Posterior vena cava (tissue), 2 donors: Measurements from ENCODE around the gene CPD. TPM values are rescaled to one million over a fixed set of nuclear protein-coding genes. Genes with fewer than 3 reads are reported as not detected.
"Not testable (repeated sequence)": the region's sequence is repeated elsewhere in the genome, so short reads cannot be mapped to it uniquely, and the experiment has no call there.

Experiments
- DNase-seq: peaks from one replicate; pipeline ENCODE4 v3.0.0-alpha.2; 2020; ENCODE audit warnings: low spot score
- intact Hi-C, 2 donors: fragments of 100-400 bp; cut with DNase I; formaldehyde crosslinking; loops; one replicate each; pipeline versions ENCODE4 v1.14.1 to v1.14.2; 2022 to 2023
- total RNA-seq, 2 donors: library from RNA; stranded (reverse); fragmentation: NEBNext Ultra II Directional; extraction: Animal tissue kit (Norgen Biotek cat#: 25700); gene quantifications; one replicate each; pipeline ENCODE4 v1.2.1, GENCODE V29; 2021
- donor health status: DM: yes; HTN: yes; CAD: no.
- donor health status: DM: yes; HTN: yes; CAD: no.

The CPD gene
- total RNA-seq, 2 donors from 2014 or later: 39.8 to 40.4 TPM

- intact Hi-C loops: no loop called here
Measured at GRCh38 chr17:30414486-30414885, 35.8 kb downstream of the CPD start.

DNA sequence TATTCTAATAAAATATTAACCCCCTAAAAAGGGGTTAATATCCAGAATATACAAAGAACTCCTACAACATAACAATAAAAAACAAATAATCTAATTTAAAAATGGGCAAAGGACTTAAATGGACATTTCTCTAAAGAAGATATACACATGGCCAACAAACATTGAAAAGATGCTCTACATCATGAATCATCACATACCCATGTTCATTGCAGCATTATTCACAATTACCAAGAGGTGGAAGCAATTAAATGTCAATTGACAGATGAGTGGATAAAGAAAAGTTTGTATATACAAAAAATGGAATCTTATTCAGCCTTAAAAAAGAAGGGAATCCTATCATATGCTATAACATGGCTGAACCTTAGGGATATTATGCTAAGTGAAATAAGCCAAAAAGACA, 36.8 kb downstream of the CPD start:
- intact Hi-C loops: no loop called here

More at GRCh38 chr17:30414486-30414885, 35.8 kb downstream of the CPD start:
- no peak for DNase-seq

DNA sequence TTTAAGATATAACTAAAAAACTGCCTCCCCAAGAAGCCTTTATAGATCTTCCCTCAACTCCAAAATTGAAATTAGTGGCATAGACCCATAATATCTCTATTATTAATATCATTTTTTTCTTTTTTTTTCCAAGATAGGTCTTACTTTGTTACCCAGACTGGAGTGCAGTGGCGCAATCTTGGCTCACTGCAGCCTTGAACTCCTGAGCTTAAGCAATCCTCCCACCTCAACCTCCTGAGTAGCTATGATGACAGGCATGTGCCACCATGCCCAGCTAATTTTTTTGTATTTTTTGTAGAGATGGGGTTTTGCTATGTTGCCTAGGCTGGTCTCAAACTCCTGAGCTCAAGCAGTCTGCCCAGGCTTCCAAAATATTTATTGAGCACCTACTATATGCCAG, 39.3 kb downstream of the CPD start:
- intact Hi-C loops: not testable (repeated sequence)

More for the DNA sequence above, 36.8 kb downstream of the CPD start:
- no peak for DNase-seq

GRCh38 chr17:30421592-30421991, 42.9 kb downstream of the CPD start:
- DNase-seq: no peak
- intact Hi-C loops: no loop called here

More for the DNA sequence above, 39.3 kb downstream of the CPD start:
- not testable (repeated sequence) for DNase-seq

DNA sequence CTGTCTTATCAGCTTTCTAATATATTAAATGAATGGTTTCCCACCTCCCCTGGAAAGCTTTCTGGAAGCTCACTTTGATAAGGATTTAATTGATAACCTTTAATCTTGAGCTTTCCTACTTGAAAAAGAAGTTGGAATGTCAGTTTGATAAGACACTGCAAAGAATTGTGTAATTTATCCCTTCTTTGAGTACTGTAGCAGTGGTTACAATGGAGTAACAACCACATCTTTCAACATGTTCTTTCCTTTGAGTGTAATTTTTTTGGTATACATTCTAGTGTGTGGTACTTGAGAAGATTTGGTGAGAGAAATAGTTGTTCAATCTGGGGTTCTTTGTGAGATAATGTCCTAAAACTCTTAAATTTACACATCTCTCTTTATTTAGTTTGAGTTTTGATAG, 43.4 kb downstream of the CPD start:
- no peak for DNase-seq
- intact Hi-C loops: no loop called here

GRCh38 chr17:30424471-30424870, 45.7 kb downstream of the CPD start:
- intact Hi-C loops: no loop called here
- no peak for DNase-seq

GRCh38 chr17:30426292-30426691, 47.6 kb downstream of the CPD start:
- intact Hi-C loops: no loop called here
- no peak for DNase-seq

- intact Hi-C loops: no loop called here
Measured at GRCh38 chr17:30427611-30428010, 48.9 kb downstream of the CPD start.

DNA sequence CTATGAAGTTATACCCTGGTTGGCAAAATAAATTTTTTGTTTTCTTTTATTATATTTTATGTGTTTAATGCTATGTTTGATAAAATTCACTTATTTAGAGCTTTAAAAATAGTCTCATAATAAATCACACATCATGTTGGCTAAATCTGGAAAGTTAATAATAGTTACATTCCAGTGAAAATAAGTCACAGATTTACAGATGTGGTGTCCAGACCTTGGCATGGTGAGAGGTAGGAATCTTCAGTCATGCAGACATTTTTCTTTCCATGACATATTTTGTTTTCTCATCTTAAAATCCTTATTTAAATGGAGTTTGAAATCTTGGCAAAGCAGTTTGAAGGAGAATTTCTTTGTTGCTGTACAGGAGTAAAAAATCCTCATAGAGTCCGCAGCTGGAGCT, 50.4 kb downstream of the CPD start:
- intact Hi-C loops: no loop called here

More at GRCh38 chr17:30427611-30428010, 48.9 kb downstream of the CPD start:
- DNase-seq: no peak

DNA sequence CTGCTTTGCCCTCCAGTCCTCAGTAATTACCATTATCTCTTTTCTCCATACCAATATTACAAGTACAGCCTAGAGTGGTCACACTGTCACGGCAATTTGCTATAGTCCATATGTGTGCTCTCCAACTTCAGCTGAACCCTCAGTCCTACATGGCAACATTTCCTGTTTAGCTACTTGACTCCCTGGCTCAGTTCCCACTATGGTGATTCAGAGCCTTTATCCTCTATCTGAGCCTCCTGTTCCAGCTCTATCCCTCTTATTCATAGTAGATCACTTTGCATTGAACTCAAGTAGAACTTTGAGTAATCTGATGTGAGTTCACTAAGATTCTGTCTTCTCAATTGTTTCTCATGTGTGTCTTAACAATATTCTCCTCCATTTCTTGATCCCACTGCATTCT, 54.8 kb downstream of the CPD start:
- DNase-seq: no peak
- intact Hi-C loops: no loop called here

More for the DNA sequence above, 50.4 kb downstream of the CPD start:
- DNase-seq: no peak

DNA sequence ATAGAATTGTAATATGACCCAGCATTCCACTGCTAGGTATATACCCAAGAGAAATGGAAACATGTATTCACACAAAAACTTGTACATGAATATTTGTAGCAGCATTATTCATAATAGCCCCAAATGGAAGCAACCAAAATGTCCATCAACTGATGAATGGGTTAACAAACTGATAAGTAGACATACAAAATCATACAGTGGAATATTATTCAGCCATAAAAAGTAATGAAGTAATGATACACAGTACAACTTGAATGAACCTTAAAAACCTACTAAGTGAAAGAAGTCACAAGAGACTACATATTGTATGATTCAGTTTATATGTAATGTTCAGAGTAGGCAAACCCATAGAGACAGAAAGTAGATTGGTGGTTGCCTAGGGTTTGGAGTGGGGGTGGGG, 58.0 kb downstream of the CPD start:
- DNase-seq: no peak
- intact Hi-C loops: no loop called here

DNA sequence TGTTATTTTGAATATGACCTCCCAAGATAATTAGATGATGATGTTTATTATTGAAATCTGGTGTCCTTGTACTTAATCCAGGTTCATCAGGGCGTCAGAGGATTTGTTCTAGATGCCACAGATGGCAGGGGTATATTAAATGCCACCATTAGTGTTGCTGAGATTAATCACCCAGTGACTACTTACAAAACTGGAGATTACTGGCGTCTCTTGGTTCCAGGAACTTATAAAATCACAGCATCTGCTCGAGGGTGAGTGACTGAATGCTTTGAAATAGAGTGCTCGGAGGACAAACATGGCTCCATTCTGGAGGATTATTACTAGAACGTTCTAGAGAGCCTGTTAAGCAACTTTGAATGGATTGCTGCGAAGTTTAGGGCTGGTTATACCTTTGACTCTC, 65.0 kb downstream of the CPD start:
- intact Hi-C loops: no loop called here
- DNase-seq: no peak

DNA sequence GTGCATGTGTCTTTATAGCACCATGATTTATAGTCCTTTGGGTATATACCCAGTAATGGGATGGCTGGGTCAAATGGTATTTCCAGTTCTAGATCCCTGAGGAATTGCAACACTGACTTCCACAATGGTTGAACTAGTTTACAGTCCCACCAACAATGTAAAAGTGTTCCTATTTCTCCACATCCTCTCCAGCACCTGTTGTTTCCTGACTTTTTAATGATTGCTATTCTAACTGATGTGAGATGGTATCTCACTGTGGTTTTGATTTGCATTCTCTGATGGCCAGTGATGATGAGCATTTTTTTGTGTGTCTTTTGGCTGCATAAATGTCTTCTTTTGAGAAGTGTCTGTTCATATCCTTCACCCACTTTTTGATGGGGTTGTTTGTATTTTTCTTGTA, 67.9 kb downstream of the CPD start:
- DNase-seq, intact Hi-C loops: not testable (repeated sequence)

DNA sequence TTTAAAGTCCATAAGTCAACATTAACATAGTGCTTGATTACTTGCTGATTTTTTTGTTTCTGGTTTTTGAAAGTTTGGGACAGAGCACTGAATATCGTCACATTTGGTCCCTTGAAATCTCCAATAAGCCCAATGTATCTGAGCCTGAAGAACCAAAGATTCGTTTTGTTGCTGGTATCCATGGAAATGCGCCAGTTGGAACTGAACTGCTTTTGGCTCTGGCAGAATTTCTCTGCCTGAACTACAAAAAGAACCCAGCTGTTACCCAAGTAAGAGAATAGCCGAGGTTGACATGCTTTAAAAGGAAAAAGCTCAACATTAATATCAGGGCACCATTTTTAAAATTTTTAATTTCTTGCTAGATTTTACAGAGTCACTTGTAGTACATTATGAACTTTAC, 70.8 kb downstream of the CPD start:
- intact Hi-C loops: no loop called here
- no peak for DNase-seq

GRCh38 chr17:30450125-30451027, 71.6 kb downstream of the CPD start:
- intact Hi-C loops: no loop called here
- DNase-seq: no peak

DNA sequence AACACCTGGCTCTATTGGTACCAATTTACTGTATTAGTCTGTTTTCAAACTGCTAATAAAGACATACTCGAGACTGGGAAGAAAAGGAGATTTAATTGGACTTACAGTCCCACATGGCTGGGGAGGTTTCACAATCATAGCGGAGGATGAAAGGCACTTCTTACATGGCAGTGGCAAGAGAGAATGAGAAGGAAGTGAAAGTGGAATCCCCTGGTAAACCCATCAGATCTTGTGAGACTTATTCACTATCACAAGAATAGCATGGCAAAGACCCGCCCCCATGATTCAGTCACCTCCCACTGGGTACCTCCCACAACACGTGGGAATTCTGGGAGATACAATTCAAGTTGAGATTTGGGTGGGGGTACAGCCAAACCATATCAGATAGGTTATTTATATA, 75.9 kb downstream of the CPD start:
- no peak for DNase-seq
- intact Hi-C loops: no loop called here

- intact Hi-C loops: no loop called here
- DNase-seq: no peak
Measured at GRCh38 chr17:30458371-30458770, 79.6 kb downstream of the CPD start.

- intact Hi-C loops, DNase-seq: not testable (repeated sequence)
Measured at GRCh38 chr17:30458797-30459413, 80.2 kb downstream of the CPD start.

DNA sequence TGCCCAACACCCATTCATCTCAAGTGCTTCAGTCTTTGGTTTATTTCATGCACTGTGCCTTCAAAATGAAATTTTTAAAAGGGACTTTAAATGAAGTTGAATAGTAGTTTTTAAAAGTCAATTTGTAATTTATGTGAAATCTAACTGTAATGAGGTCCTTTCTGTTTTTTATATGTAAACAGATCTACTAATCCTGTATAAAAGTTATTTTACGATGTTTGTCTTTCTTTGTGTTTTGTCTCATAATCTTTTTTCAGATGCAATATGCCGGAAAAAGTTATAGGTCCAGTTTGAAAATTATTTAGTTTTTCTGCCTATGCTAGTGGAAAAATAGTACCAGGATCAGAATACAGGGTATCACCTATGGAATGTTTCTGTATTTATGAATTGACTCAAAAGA, 89.7 kb downstream of the CPD start:
- intact Hi-C loops: no loop called here
- no peak for DNase-seq

GRCh38 chr17:30472238-30472890, 93.6 kb downstream of the CPD start:
- intact Hi-C loops: no loop called here
- no peak for DNase-seq
